ENCODE results near the gene GNL2.

The GNL2 gene

GRCh38 chr1:37595440-37596181, at the start of gene GNL2:
Gene GNL2 (minus strand): TSS chr1:37595937. CDS start chr1:37595822, 115 bp downstream.
- peak; percentile 87 to 92 for DNase-seq (ENCODE audit: low read depth in 2 of 2, low spot score in 1 of 2)

GRCh38 chr1:37641059-37641458, 45.3 kb upstream of the GNL2 start:
- no peak for DNase-seq (ENCODE audit: low read depth in 2 of 2, low spot score in 1 of 2)

GRCh38 chr1:37636435-37636834, 40.7 kb upstream of the GNL2 start:
- no peak for DNase-seq (ENCODE audit: low read depth in 2 of 2, low spot score in 1 of 2)

GRCh38 chr1:37634992-37635902, 39.5 kb upstream of the GNL2 start:
- no peak for DNase-seq (ENCODE audit: low read depth in 2 of 2, low spot score in 1 of 2)

- DNase-seq (ENCODE audit: low read depth in 2 of 2, low spot score in 1 of 2) = no peak
Observed at GRCh38 chr1:37634244-37634991, 38.7 kb upstream of the GNL2 start, which contains the start of gene RSPO1. Gene RSPO1 (minus strand): TSS chr1:37634892. CDS start chr1:37629661, 5,231 bp downstream.

GRCh38 chr1:37633938-37634243, 38.2 kb upstream of the GNL2 start:
- DNase-seq (ENCODE audit: low read depth in 2 of 2, low spot score in 1 of 2) = no peak

GRCh38 chr1:37633040-37633937, 37.6 kb upstream of the GNL2 start:
- no peak for DNase-seq (ENCODE audit: low read depth in 2 of 2, low spot score in 1 of 2)

GRCh38 chr1:37631036-37631435, 35.3 kb upstream of the GNL2 start:
- no peak for DNase-seq (ENCODE audit: low read depth in 2 of 2, low spot score in 1 of 2)

- no peak for DNase-seq (ENCODE audit: low read depth in 2 of 2, low spot score in 1 of 2)
Observed at GRCh38 chr1:37630426-37631028, 34.8 kb upstream of the GNL2 start.

GRCh38 chr1:37629726-37630425, 34.1 kb upstream of the GNL2 start:
- DNase-seq (ENCODE audit: low read depth in 2 of 2, low spot score in 1 of 2) = no peak

- no peak for DNase-seq (ENCODE audit: low read depth in 2 of 2, low spot score in 1 of 2)
Observed at GRCh38 chr1:37629008-37629407, 33.3 kb upstream of the GNL2 start.

GRCh38 chr1:37628026-37628556, 32.4 kb upstream of the GNL2 start:
- no peak for DNase-seq (ENCODE audit: low read depth in 2 of 2, low spot score in 1 of 2)

GRCh38 chr1:37622131-37622530, 26.4 kb upstream of the GNL2 start:
- DNase-seq (ENCODE audit: low read depth in 2 of 2, low spot score in 1 of 2) = no peak

GRCh38 chr1:37621326-37621870, 25.7 kb upstream of the GNL2 start:
- no peak for DNase-seq (ENCODE audit: low read depth in 2 of 2, low spot score in 1 of 2)

- DNase-seq (ENCODE audit: low read depth in 2 of 2, low spot score in 1 of 2) = no peak
Observed at GRCh38 chr1:37620707-37621106, 25.0 kb upstream of the GNL2 start.

- DNase-seq (ENCODE audit: low read depth in 2 of 2, low spot score in 1 of 2) = no peak
Observed at GRCh38 chr1:37616330-37616729, 20.6 kb upstream of the GNL2 start.

GRCh38 chr1:37614105-37614504, 18.4 kb upstream of the GNL2 start:
- DNase-seq (ENCODE audit: low read depth in 2 of 2, low spot score in 1 of 2) = no peak

- DNase-seq (ENCODE audit: low read depth in 2 of 2, low spot score in 1 of 2) = no peak
Observed at GRCh38 chr1:37612186-37612585, 16.4 kb upstream of the GNL2 start.

GRCh38 chr1:37609994-37610393, 14.3 kb upstream of the GNL2 start:
- DNase-seq (ENCODE audit: low read depth in 2 of 2, low spot score in 1 of 2) = no peak

Data from stimulated activated CD8-positive, alpha-beta memory T cell treated with anti-CD3 and anti-CD28 coated beads, Interleukin-4, amount 100 ng/mL, for 1 hour (primary cell).